Testis (tissue), 3 donors: ENCODE data around the gene IGF1R. TPM values are rescaled to one million over a fixed set of nuclear protein-coding genes. Genes with fewer than 3 reads are reported as not detected.

ENCODE experiments used
- DNase-seq: peaks from one replicate; pipeline ENCODE4 v3.0.0-alpha.2; 2019
- H3K27ac ChIP-seq, 2 donors: fragments of 200-600 bp; sonication (generic); one replicate each; pipeline ENCODE4 v1.5.1; 2019
- H3K27me3 ChIP-seq: fragments of 200-600 bp; sonication (generic); one replicate; pipeline ENCODE4 v1.5.1; 2019
- H3K36me3 ChIP-seq: fragments of 200-600 bp; sonication (generic); one replicate; pipeline ENCODE4 v1.5.1; 2017; ENCODE audit warnings: low read depth; ENCODE audit errors: missing control alignments
- H3K4me1 ChIP-seq: fragments of 200-600 bp; sonication (generic); one replicate; pipeline ENCODE4 v1.5.1; 2019
- H3K4me3 ChIP-seq, 2 donors: fragments of 200-600 bp; sonication (generic); one replicate each; pipeline ENCODE4 v1.5.1; 2017 to 2019
- H3K9me3 ChIP-seq: fragments of 200-600 bp; sonication (generic); one replicate; pipeline ENCODE4 v1.5.1; 2017
- POLR2A ChIP-seq: fragments of 450-650 bp; IDR thresholded peaks from one replicate; pipeline ENCODE4 v1.6.1; 2017; ENCODE audit warnings: antibody characterized with exemption, mild to moderate bottlenecking, moderate library complexity
- WGBS, 2 donors: methylation state at CpG; one replicate each; pipeline ENCODE4 v1.1.5; 2018; 5-methylcytosine and 5-hydroxymethylcytosine counted together
- intact Hi-C: fragments of 100-400 bp; cut with DNase I; formaldehyde crosslinking; loops from one replicate; pipeline ENCODE4 v1.15.1; 2023; ENCODE audit warnings: low total_unique reads
- polyA plus RNA-seq: library from polyadenylated mRNA; stranded (reverse); fragments of 350-450 nt; fragmentation: Illumina TruSeq; extraction: RNeasy Lipid Tissue Mini Kit (QIAGEN cat#74804); gene quantifications from one replicate; pipeline ENCODE4 v1.2.3, GENCODE V29; 2014; ENCODE audit warnings: low read depth, low replicate concordance; ENCODE audit not compliant: insufficient read depth
- total RNA-seq, 2 donors: library from RNA; depleted of rRNA; stranded (reverse); fragments of >200 nt; gene quantifications; one replicate each; pipeline ENCODE4 v1.2.3, GENCODE V29; 2016
- TF ChIP-seq, protein P1 (sequence below), 3 experiments: fragments of 450-650 bp in 2 of 3; fragments of 200-600 bp in 1 of 3; sonication (generic) in 1 of 3; IDR thresholded peaks; one replicate each; pipeline ENCODE4 v1.5.1; 2016 to 2019; ENCODE audit warnings: antibody characterized with exemption in 3 of 3, mild to moderate bottlenecking in 2 of 3, moderate library complexity in 1 of 3

Gene IGF1R
- total and polyA plus RNA-seq, 3 donors from 2014 or later: 25.8 to 172 (median 157) TPM

DNA sequence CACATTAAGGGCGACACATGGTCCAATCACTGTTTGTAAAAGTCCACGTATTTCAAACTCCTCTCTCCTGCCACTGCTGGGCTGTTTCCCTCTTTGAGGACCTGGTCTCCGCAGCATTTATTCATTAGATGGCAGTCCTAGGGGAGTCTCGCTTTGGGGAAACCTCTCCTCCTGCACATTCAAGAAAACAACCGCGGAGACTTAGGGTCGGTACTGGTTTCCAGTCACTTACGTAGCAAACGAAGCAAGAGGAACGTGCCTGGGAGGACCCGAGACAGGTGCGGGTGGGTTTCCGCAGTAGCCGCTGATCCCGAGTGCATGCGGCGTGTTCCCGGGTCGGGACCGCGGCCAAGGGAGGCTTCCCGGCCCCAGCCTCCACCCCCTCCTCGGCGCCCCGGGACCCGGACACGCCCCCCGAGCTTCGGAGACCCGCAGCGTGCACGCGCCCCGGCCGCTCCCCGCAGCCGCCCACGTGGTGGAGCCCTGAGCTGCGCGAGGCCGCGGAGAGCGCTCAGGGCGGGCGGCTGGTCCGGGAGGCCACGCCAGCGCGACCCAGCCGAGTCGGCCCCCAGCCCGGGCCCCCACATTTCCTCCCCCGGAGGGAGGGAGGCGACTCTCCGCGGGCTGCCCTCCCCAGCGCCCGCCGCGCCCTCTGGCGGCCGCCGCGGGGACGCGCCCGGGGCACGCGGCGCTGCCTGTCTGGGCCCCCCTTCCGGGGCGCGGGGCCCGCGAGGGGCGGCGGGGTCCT lies 1.1 kb upstream of the IGF1R start:
- peak overlapping the region; percentile 89 to 94 for H3K27ac ChIP-seq
- H3K27me3 ChIP-seq: no peaks in the 10 kb centered on the region
- TF ChIP-seq POLR2A: no peak
- TF ChIP-seq, protein P1, sequence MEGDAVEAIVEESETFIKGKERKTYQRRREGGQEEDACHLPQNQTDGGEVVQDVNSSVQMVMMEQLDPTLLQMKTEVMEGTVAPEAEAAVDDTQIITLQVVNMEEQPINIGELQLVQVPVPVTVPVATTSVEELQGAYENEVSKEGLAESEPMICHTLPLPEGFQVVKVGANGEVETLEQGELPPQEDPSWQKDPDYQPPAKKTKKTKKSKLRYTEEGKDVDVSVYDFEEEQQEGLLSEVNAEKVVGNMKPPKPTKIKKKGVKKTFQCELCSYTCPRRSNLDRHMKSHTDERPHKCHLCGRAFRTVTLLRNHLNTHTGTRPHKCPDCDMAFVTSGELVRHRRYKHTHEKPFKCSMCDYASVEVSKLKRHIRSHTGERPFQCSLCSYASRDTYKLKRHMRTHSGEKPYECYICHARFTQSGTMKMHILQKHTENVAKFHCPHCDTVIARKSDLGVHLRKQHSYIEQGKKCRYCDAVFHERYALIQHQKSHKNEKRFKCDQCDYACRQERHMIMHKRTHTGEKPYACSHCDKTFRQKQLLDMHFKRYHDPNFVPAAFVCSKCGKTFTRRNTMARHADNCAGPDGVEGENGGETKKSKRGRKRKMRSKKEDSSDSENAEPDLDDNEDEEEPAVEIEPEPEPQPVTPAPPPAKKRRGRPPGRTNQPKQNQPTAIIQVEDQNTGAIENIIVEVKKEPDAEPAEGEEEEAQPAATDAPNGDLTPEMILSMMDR (IDR thresholded peaks at IDR 0.05): peak; percentile 34 to 78 (median 77)
- 1% methylated on average over 28 to 60 of the region's 77 CpGs for WGBS, 2 donors
- intact Hi-C loops: loop anchor here (5.0 kb wide), 1 partner anchor 410 kb away; no protein-coding TSS in a partner anchor
- H3K9me3 ChIP-seq: no peaks in the 10 kb centered on the region
- no peaks in the 10 kb centered on the region for H3K36me3 ChIP-seq
- H3K4me3 ChIP-seq: peak overlapping the region; percentile 78 to 83
- DNase-seq: peak; percentile 85
- H3K4me1 ChIP-seq: no peaks in the 10 kb centered on the region

DNA sequence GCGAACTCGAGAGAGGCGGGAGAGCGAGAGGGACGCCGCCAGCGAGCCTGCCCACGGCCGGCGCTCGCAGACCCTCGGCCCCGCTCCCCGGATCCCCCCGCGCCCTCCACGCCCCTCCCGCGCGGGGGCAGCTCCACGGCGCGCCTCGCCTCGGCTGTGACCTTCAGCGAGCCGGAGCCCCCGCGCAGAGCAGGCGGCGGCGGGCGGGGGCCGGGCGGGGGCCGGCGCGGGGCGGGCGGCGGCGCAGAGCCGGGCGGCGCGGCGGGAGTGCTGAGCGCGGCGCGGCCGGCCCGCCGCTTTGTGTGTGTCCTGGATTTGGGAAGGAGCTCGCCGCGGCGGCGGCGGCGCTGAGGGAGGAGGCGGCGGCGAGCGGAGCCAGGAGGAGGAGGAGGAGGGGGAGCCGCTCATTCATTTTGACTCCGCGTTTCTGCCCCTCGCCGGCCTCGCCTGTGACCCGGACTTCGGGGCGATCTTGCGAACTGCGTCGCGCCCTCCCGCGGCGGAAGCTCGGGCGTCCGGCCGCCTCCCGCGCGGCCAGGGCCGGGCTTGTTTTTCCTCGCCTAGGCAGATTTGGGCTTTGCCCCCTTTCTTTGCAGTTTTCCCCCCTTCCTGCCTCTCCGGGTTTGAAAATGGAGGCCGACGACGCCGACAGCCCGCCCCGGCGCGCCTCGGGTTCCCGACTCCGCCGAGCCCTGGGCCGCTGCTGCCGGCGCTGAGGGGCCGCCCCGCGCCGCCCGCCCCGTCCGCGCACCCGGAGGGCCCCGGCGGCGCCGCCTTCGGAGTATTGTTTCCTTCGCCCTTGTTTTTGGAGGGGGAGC lies 524 bp downstream of the IGF1R start:
- Histone ChIP-seq H3K4me3 (peak overlapping the region; percentile 70 to 78), H3K36me3 (no peaks in the 10 kb centered on the region), H3K27me3 (no peaks in the 10 kb centered on the region), H3K27ac (peak overlapping the region; percentile 93 to 94), H3K9me3 (no peaks in the 10 kb centered on the region), H3K4me1 (peaks cover 6% of the 10 kb centered on the region)
- intact Hi-C loops: loop anchor here (5.0 kb wide), 1 partner anchor 408 kb away; no protein-coding TSS in a partner anchor
- WGBS, 2 donors: 1% methylated on average over 52 to 101 of the region's 121 CpGs
- TF ChIP-seq, protein P1 (IDR thresholded peaks at IDR 0.05): no peak
- TF ChIP-seq POLR2A: no peak
- peak; percentile 62 for DNase-seq

DNA sequence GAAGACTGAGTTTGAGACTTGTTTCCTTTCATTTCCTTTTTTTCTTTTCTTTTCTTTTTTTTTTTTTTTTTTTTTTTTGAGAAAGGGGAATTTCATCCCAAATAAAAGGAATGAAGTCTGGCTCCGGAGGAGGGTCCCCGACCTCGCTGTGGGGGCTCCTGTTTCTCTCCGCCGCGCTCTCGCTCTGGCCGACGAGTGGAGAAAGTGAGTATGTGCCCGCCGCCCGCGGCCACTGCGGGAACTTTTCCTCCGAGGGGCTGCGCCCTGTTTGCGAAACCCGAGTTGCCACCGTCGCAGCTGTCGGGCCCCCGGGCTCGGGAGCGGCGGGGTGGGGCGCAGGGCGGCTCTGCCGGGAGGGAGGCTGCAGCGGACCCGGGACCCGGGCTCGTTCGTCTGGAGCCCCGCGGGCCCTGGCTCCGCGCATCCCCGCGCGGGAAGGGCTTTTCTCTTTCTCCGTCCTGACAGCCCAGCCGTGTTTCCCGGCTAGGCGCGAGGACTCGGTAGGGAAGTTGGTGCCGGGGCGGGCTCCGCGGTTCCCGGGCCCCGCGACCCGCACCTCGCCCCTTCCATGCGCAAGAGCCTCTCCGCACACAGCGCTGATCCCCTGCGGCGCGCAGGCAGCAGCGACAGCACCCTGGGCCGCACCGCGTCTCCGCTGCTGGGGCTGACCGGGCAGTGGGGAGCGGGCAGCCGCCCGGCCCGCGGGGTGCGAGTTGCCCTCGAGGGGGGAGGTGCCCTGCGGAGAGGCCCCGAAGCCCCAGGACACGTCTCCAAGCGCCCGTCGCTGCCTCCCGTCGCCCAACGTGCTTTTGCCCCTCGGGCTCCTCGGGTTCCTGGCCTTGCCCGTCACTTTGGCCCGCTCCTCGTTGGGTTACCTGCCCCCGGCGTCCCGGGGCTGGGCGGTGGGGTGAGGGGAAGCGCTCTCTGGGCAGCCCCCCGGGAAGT lies 1.4 kb downstream of the IGF1R start:
- intact Hi-C loops: loop anchor here (5.0 kb wide), 1 partner anchor 408 kb away; no protein-coding TSS in a partner anchor
- no peaks in the 10 kb centered on the region for H3K27me3 ChIP-seq
- WGBS, 2 donors: 0% methylated on average over 19 to 39 of the region's 94 CpGs

More for the DNA sequence above, 1.4 kb downstream of the IGF1R start:
- Histone ChIP-seq H3K36me3 (no peaks in the 10 kb centered on the region), H3K4me3 (peak overlapping the region; percentile 70 to 78), H3K4me1 (peaks cover 13% of the 10 kb centered on the region), H3K9me3 (no peaks in the 10 kb centered on the region), H3K27ac (peak overlapping the region; percentile 87 to 94)
- no peak for DNase-seq
- no peak for TF ChIP-seq POLR2A
- TF ChIP-seq, protein P1 (IDR thresholded peaks at IDR 0.05): peak in 1 of 3 experiments; percentile 2
